Mesodermal cell (in vitro differentiated cells): ENCODE measurements around the gene STX18.

ENCODE experiments used
- H3K27ac ChIP-seq: 2 replicates; pipeline ENCODE4 v1.7.0; 2013; ENCODE audit warnings: mild to moderate bottlenecking, low read depth, low read length, moderate library complexity; ENCODE audit not compliant: severe bottlenecking
- H3K36me3 ChIP-seq: 2 replicates; pipeline ENCODE4 v1.7.1; 2013; ENCODE audit warnings: mild to moderate bottlenecking, low read length, moderate library complexity; ENCODE audit not compliant: control insufficient read depth, insufficient read depth
- H3K4me1 ChIP-seq: one replicate; pipeline ENCODE4 v1.7.1; 2013; ENCODE audit warnings: mild to moderate bottlenecking, low read length; ENCODE audit not compliant: insufficient read depth, control insufficient read depth, poor library complexity, severe bottlenecking
- H3K4me3 ChIP-seq: 2 replicates; pipeline ENCODE4 v1.7.0; 2013; ENCODE audit warnings: low read length, control low read depth, mild to moderate bottlenecking; ENCODE audit not compliant: insufficient read depth, poor library complexity, severe bottlenecking; ENCODE audit errors: extremely low read depth
- H3K9me3 ChIP-seq: 2 replicates; pipeline ENCODE4 v1.7.1; 2013; ENCODE audit warnings: mild to moderate bottlenecking, low read length, moderate library complexity; ENCODE audit not compliant: control insufficient read depth
- WGBS, 2 experiments: methylation state at CpG; one replicate each; pipeline ENCODE4 v1.1.5; 2013; ENCODE audit warnings: missing lambda C conversion rate in 2 of 2; ENCODE audit not compliant: insufficient coverage in 2 of 2; 5-methylcytosine and 5-hydroxymethylcytosine counted together

Gene STX18

GRCh38 chr4:4461850-4462249 lies 80.0 kb downstream of the STX18 start:
- H3K4me1 ChIP-seq, result peaks cover 27% of the 10 kb centered on the region
- no peaks in the 10 kb centered on the region for H3K9me3 ChIP-seq
- no peak overlapping the region for H3K4me3 ChIP-seq
- no peak overlapping the region for H3K27ac ChIP-seq
- WGBS, 2 experiments, result 98 to 100% methylated on average over 3 to 5 of the region's 5 CpGs
- peaks cover 31% of the 10 kb centered on the region for H3K36me3 ChIP-seq

- no peaks in the 10 kb centered on the region for H3K9me3 ChIP-seq
- H3K4me3 ChIP-seq, result no peak overlapping the region
- no peak overlapping the region for H3K27ac ChIP-seq
- peaks cover 30% of the 10 kb centered on the region for H3K4me1 ChIP-seq
- H3K36me3 ChIP-seq, result peaks cover 31% of the 10 kb centered on the region
These were observed 80.7 kb downstream of the STX18 start for GRCh38 chr4:4461178-4461577.

GRCh38 chr4:4460759-4461158 lies 81.1 kb downstream of the STX18 start:
- Histone ChIP-seq H3K4me1 (peaks cover 34% of the 10 kb centered on the region), H3K4me3 (no peak overlapping the region), H3K36me3 (peaks cover 31% of the 10 kb centered on the region), H3K9me3 (no peaks in the 10 kb centered on the region), H3K27ac (no peak overlapping the region)
- WGBS, 2 experiments, result 100% methylated on average over 2 to 3 of the region's 6 CpGs

GRCh38 chr4:4459181-4459580 lies 82.7 kb downstream of the STX18 start:
- peaks cover 36% of the 10 kb centered on the region for H3K36me3 ChIP-seq
- peaks cover 42% of the 10 kb centered on the region for H3K4me1 ChIP-seq
- WGBS, 2 experiments, result 91 to 92% methylated on average over 4 to 5 of the region's 5 CpGs
- no peaks in the 10 kb centered on the region for H3K9me3 ChIP-seq
- no peak overlapping the region for H3K4me3 ChIP-seq
- H3K27ac ChIP-seq, result no peak overlapping the region

GRCh38 chr4:4457803-4458553 lies 83.9 kb downstream of the STX18 start:
- 38 to 43% methylated on average over 1 to 2 of the region's 5 CpGs for WGBS, 2 experiments
- H3K4me3 ChIP-seq, result no peak overlapping the region
- peak overlapping the region; percentile 70 for H3K27ac ChIP-seq
- H3K4me1 ChIP-seq, result peaks cover 34% of the 10 kb centered on the region
- H3K36me3 ChIP-seq, result peaks cover 44% of the 10 kb centered on the region
- no peaks in the 10 kb centered on the region for H3K9me3 ChIP-seq

GRCh38 chr4:4456816-4457578 lies 84.9 kb downstream of the STX18 start:
- Histone ChIP-seq H3K27ac (peak overlapping the region; percentile 70), H3K4me1 (peaks cover 29% of the 10 kb centered on the region), H3K9me3 (no peaks in the 10 kb centered on the region), H3K36me3 (peaks cover 53% of the 10 kb centered on the region), H3K4me3 (no peak overlapping the region)
- 90 to 95% methylated on average over 2 to 3 of the region's 8 CpGs for WGBS, 2 experiments

- H3K36me3 ChIP-seq, result peaks cover 60% of the 10 kb centered on the region
- H3K4me3 ChIP-seq, result no peak overlapping the region
- no peaks in the 10 kb centered on the region for H3K9me3 ChIP-seq
- no peak overlapping the region for H3K27ac ChIP-seq
- 78 to 93% methylated on average over 6 to 7 of the region's 7 CpGs for WGBS, 2 experiments
- peaks cover 29% of the 10 kb centered on the region for H3K4me1 ChIP-seq
These were observed 85.5 kb downstream of the STX18 start for GRCh38 chr4:4456351-4456750.

- 94 to 97% methylated on average over 5 of the region's 5 CpGs for WGBS, 2 experiments
- peaks cover 29% of the 10 kb centered on the region for H3K4me1 ChIP-seq
- H3K36me3 ChIP-seq, result peaks cover 62% of the 10 kb centered on the region
- no peak overlapping the region for H3K4me3 ChIP-seq
- H3K9me3 ChIP-seq, result no peaks in the 10 kb centered on the region
- peak overlapping the region; percentile 23 for H3K27ac ChIP-seq
These were observed 86.5 kb downstream of the STX18 start for GRCh38 chr4:4455210-4455865.

GRCh38 chr4:4446434-4446833 lies 95.4 kb downstream of the STX18 start:
- peaks cover 6% of the 10 kb centered on the region for H3K4me1 ChIP-seq
- no peak overlapping the region for H3K27ac ChIP-seq

GRCh38 chr4:4443821-4444220 lies 98.0 kb downstream of the STX18 start:
- no peaks in the 10 kb centered on the region for H3K9me3 ChIP-seq
- peaks cover 6% of the 10 kb centered on the region for H3K4me1 ChIP-seq
- H3K36me3 ChIP-seq, result no peaks in the 10 kb centered on the region
- peak overlapping the region; percentile 51 for H3K27ac ChIP-seq
- WGBS, 2 experiments, result 33% methylated on average over 1 of the region's 2 CpGs; no CpG with 5 or more reads in 1 of the 2 experiments
- no peak overlapping the region for H3K4me3 ChIP-seq

More at GRCh38 chr4:4446434-4446833, 95.4 kb downstream of the STX18 start:
- Histone ChIP-seq H3K9me3 (no peaks in the 10 kb centered on the region), H3K4me3 (no peak overlapping the region), H3K36me3 (peaks cover 3% of the 10 kb centered on the region)
